HG03571 (cell line): ENCODE data around the gene RAP1GAP2.
"Not testable (repeated sequence)": the region's sequence is repeated elsewhere in the genome, so short reads cannot be mapped to it uniquely, and the experiment has no call there.

Source experiments
- ATAC-seq: cut with Tn5 transposase; IDR thresholded peaks from one replicate; pipeline ENCODE4 v1.9.1; 2021; ENCODE audit not compliant: unreplicated experiment

Gene RAP1GAP2

GRCh38 chr17:2963332-2964027, 167.2 kb downstream of the RAP1GAP2 start:
- ATAC-seq: no peak

- ATAC-seq: no peak
Measured at GRCh38 chr17:2964028-2964356, 167.8 kb downstream of the RAP1GAP2 start.

DNA sequence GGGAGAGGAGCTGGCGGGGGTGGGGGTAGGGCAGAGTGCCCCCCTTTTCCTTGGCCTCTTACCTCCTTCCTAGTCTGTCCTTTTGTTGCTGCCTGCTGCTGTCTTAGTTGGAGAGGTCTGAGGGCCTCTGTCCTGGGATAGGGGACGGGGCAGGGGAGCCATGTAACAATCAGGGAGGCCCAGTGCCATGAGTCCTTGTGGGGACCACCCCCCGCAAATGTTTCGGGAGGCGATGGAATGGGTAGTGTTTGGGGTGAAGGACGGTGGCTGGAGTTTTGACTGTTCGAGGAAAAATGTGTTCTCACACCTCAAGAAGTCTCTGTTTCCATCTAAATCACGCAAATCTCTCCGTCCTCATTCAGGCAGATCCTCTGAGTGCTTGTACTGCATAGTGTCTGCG, 168.1 kb downstream of the RAP1GAP2 start:
- no peak for ATAC-seq

DNA sequence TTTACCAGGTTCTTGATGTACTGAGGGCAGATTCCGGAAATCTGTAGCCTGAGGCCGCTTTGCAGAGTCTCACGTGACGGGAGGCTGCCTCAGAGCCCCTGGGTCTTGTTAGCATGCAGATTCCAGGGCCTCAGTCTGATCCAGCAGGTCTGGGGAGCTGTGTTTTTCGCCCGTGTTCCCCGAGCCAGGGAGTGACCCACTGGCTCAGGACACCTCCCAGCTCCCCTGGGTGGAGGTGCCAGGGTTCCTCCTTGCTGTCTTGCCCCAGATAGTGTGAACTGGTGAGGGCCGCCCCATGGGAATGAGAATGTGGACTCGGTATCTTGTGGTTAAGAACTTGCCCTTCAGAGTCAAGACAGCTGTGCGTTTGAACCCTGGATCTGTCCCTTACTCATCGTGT, 168.6 kb downstream of the RAP1GAP2 start:
- ATAC-seq: no peak

DNA sequence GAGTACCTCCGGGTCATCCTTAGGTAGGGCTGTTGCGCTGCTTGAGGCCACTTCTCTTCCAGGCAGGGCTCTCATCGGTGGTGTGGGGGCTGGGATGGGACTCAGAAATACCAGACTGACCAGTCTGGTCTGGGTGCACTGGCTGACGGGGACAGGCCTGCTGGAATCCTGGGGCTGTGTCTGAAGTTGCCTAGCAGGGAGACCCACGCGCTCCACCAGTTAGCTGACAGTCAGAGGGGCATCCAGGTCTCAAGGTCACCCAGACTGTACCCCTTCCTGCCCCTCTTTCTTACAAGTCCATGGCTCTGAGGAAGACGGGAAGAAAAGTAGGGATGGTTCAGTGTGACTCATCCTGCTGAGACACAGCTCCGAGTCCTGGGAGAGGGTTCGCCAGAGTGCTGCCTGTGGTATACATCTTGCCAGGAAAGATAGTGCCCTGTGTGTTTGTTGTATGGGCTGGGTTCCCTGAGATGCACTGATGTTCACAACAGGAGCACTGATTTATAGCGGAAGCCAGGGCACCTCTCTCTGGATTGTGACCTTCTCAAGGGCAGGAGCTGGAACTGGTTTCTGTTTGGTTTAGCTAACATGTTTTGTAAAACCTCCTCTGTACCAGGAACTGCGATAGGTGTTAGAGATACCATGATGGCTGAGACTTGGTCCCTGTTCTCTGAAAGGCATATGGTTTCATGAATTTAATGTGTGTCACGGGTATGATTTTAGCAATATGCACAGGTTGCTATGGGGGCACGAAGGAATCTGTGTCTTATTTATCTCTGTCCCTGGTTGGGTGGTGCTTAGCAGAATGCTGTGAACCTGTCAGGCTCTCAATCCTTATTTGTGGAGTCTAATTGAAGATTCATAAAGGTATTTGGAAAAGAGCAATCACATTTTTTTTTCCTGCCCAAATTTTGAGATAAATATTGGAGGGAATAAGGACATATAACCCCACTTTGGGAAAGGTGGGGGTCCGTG, 169.7 kb downstream of the RAP1GAP2 start:
- ATAC-seq: no peak

- ATAC-seq: no peak
Measured at GRCh38 chr17:2967515-2967914, 171.3 kb downstream of the RAP1GAP2 start.

- ATAC-seq: no peak
Measured at GRCh38 chr17:2971851-2972250, 175.6 kb downstream of the RAP1GAP2 start.

- ATAC-seq: no peak
Measured at GRCh38 chr17:2972749-2973148, 176.5 kb downstream of the RAP1GAP2 start.

GRCh38 chr17:2974347-2974746, 178.1 kb downstream of the RAP1GAP2 start:
- no peak for ATAC-seq

DNA sequence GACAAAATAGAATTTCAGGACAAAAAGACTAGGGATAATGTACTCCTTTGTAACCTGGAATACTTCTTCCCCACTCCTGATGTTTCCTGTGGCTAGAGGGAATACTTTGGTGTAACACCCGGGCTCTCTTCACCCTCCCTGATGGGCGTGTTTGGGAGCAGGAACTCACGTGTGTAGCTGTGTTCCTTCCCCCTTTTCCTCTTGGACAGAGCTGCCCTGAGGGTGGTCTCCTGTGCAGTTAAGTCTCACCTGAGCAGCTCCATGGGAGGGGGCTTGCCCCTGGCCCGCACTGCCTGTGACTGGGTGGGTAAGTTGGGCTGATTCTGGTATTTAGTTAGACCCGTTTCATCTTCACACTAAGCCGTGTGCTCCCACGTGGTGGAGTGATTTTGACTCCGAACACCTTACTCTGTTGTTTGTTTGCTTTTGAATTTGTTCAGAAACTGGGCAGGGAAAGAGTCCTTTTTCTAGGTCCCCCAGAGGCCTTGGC, 179.3 kb downstream of the RAP1GAP2 start:
- no peak for ATAC-seq

DNA sequence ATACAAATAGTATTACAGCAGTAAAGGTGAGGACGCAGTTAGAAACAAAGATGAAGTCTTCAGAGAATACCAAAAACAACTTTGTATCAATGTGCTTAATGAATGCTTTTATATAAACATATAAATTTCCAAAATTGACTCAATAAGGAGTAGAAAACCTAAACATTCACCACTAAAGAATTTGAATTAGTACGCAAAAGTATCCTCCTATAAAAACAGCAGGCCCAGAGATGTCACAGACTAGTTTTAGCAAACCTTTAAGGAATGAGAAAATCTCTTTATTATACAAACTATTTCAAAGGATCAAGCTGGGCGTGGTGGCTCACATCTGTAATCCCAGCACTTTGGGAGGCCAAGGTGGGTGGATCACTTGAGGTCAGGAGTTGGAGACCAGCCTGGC, 180.9 kb downstream of the RAP1GAP2 start:
- no peak for ATAC-seq

DNA sequence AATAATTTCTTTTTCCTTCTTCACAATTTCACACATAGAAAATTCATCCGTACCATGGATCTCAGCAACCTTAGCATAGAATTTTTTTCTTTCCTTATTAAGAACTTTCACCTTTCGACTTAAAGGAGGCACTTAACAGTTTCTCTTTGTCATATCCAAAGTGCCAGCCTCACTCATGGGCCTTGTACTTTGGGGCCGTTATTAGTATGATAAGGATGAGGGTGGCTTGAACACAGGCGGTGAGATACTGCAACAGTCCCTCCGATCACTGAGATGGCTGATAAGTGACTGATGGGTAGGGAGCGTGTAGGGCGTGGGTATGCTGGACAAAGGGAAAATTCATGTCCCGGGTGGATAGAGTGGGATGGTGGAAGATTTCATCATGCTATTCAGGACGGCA, 181.9 kb downstream of the RAP1GAP2 start:
- ATAC-seq: no peak

- ATAC-seq: no peak
Measured at GRCh38 chr17:2978991-2979390, 182.8 kb downstream of the RAP1GAP2 start.

GRCh38 chr17:2980211-2980903, 184.1 kb downstream of the RAP1GAP2 start:
- ATAC-seq: no peak

DNA sequence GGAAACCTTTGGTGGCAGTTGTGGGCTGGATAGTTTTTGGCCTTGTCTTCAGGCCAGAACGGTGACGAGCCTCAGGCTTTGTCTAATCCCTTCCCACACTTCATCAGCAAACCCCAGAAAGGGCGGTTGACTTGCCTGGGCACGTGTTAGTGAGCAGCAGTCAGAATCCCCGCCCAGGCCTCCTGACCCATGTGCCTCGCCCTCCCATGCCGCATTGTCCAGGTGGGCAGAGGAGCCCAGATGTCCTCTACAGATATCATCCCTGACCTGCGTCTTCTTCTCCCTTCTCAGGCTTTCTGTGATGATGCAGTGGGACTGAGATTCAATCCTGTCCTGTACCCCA, 184.6 kb downstream of the RAP1GAP2 start:
- no peak for ATAC-seq

DNA sequence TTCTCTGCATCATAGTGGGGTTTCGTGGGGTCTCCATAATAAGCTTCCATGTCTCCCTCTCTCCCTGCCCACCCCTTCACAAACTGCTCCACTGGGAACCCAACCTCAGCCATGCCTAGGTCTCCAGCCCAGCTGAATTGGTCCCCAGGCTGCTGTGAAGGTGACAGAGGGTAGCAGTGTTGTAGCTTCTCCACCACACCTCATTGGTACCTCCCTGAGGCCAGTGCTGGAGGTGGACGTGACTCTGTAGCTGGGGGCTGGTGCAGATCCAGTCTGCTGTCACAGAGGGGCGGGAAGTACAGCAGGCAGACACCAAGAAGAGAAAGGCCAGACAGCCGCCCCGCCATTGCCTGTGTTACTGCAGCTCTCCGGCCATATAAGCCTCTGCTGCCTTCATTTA, 185.1 kb downstream of the RAP1GAP2 start:
- no peak for ATAC-seq

GRCh38 chr17:2982854-2983253, 186.6 kb downstream of the RAP1GAP2 start:
- ATAC-seq: no peak

DNA sequence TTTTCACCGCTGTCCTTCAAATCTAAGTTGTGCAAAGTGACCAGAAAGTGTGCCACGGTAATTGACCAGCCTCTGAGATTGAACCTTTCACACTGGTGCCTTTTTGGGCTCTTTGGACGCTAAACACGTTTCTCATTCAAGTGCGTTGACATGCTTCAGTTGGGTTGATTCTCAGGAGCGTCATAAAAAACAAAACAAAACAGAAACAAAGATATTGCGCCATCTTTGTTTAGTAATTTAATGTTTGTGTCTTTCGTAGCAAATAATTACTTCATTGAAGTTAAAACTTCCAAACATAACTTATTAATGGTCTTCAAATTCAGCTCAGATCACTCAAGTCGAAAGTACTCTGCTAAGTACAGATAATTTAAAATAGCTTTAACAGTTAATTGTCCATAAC, 187.0 kb downstream of the RAP1GAP2 start:
- ATAC-seq: no peak

- no peak for ATAC-seq
Measured at GRCh38 chr17:2985318-2985717, 189.1 kb downstream of the RAP1GAP2 start.

DNA sequence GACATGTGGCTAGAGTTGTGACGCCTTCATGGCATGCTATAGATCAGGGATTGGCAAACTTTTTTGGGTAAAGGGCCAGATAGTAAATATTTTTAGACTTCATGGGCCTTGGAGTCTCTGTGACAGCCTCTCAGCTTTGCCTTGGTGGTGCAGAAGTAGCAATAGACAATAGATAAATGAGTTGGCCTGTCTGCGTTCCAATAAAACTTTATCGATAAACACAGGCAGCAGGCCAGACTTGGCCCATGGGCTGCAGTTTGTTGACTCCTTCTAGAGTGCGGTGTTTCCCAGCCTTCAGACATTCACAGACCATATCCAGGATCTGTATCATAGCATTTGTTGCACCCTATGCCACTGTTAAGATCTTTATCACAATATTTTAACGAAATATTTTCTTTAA, 190.7 kb downstream of the RAP1GAP2 start:
- ATAC-seq: no peak

- ATAC-seq: not testable (repeated sequence)
Measured at GRCh38 chr17:2989396-2989795, 193.2 kb downstream of the RAP1GAP2 start.

GRCh38 chr17:2989855-2990254, 193.6 kb downstream of the RAP1GAP2 start:
- no peak for ATAC-seq
